Measurements from ENCODE around the gene SUZ12.
A peak's percentile ranks its signal among the peaks of the same experiment; 100 is the strongest.
"Not testable (repeated sequence)": the region's sequence is repeated elsewhere in the genome, so short reads cannot be mapped to it uniquely, and the experiment has no call there.

The SUZ12 gene

GRCh38 chr17:31916491-31917064 lies 20.2 kb upstream of the SUZ12 start:
- no peaks in the 10 kb centered on the region for H3K36me3 ChIP-seq (ENCODE audit: control insufficient read depth in 2 of 2, insufficient read depth in 2 of 2, low read length in 2 of 2)
- peaks cover 0 to 13% of the 10 kb centered on the region in 2 donors for H3K27me3 ChIP-seq (ENCODE audit: control insufficient read depth in 2 of 2, insufficient read depth in 2 of 2, low read length in 2 of 2)
- H3K27ac ChIP-seq (ENCODE audit: low read depth in 2 of 2, low read length in 2 of 2), result no peak overlapping the region
- H3K9me3 ChIP-seq (ENCODE audit: control insufficient read depth in 2 of 2, low read length in 2 of 2), result no peaks in the 10 kb centered on the region
- H3K4me3 ChIP-seq (ENCODE audit: low read length in 2 of 2), result no peak overlapping the region
- H3K4me1 ChIP-seq (ENCODE audit: control insufficient read depth in 2 of 2, insufficient read depth in 2 of 2, low read length in 2 of 2), result no peaks in the 10 kb centered on the region
- no peak overlapping the region for H3K9ac ChIP-seq (ENCODE audit: low read depth in 1 of 2, low read length in 2 of 2)

DNA sequence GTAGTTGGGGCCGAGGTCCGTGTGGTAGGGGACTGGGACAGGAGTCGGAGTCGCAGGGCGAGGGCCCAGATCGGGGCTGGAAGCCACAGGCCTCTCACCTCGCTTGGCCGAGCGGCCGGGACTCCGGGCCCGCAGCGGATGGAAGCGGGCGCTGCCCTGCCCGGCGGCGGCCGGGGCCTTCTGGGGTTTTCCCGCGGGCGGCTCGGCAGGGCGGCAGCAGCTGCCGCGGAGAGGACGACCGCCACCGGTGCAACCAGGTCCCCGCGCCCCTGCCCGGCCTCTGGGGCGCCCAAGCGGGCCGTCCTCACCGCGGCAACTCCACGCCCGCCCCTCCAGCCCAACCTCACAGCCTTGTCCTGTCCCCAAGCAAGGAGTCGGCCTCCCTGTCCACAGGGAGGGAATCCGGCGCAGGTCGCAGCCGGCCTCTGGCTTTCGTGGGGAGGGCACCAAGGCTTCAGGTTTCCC lies 19.7 kb upstream of the SUZ12 start:
- Histone ChIP-seq H3K9ac (ENCODE audit: low read depth in 1 of 2, low read length in 2 of 2) (no peak overlapping the region), H3K27me3 (ENCODE audit: control insufficient read depth in 2 of 2, insufficient read depth in 2 of 2, low read length in 2 of 2) (peaks cover 0 to 11% of the 10 kb centered on the region in 2 donors), H3K4me3 (ENCODE audit: low read length in 2 of 2) (no peak overlapping the region)

GRCh38 chr17:31917721-31918120 lies 19.1 kb upstream of the SUZ12 start:
- H3K27me3 ChIP-seq (ENCODE audit: control insufficient read depth in 2 of 2, insufficient read depth in 2 of 2, low read length in 2 of 2), result peaks cover 0 to 11% of the 10 kb centered on the region in 2 donors
- not testable (repeated sequence) for H3K36me3 ChIP-seq (ENCODE audit: control insufficient read depth in 2 of 2, insufficient read depth in 2 of 2, low read length in 2 of 2); H3K9ac ChIP-seq (ENCODE audit: low read depth in 1 of 2, low read length in 2 of 2); H3K4me3 ChIP-seq (ENCODE audit: low read length in 2 of 2); H3K9me3 ChIP-seq (ENCODE audit: control insufficient read depth in 2 of 2, low read length in 2 of 2); H3K4me1 ChIP-seq (ENCODE audit: control insufficient read depth in 2 of 2, insufficient read depth in 2 of 2, low read length in 2 of 2); H3K27ac ChIP-seq (ENCODE audit: low read depth in 2 of 2, low read length in 2 of 2)

More for the DNA sequence above, 19.7 kb upstream of the SUZ12 start:
- Histone ChIP-seq H3K36me3 (ENCODE audit: control insufficient read depth in 2 of 2, insufficient read depth in 2 of 2, low read length in 2 of 2) (no peaks in the 10 kb centered on the region), H3K27ac (ENCODE audit: low read depth in 2 of 2, low read length in 2 of 2) (no peak overlapping the region), H3K4me1 (ENCODE audit: control insufficient read depth in 2 of 2, insufficient read depth in 2 of 2, low read length in 2 of 2) (no peaks in the 10 kb centered on the region), H3K9me3 (ENCODE audit: control insufficient read depth in 2 of 2, low read length in 2 of 2) (no peaks in the 10 kb centered on the region)

DNA sequence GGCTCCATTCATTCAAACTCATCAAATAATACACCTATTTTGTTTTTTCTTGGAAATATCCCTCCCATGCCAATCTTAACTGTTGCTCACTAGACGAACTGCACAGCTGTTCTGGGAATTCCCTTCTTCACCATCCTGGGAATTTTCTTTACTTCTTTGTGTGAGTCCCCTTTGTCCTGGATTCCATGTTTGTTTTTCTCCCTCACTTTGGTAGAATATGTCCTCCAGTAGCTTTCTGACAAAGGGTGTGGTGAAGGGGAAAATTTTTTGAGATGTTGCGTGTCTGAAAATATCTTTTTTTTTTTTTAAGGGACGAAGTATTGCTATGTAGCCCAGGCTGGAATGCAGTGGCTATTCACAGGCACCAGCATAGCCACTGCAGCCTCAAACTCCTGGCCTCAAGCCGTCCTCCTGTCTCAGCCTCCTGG lies 18.1 kb upstream of the SUZ12 start:
- Histone ChIP-seq H3K27ac (ENCODE audit: low read depth in 2 of 2, low read length in 2 of 2) (no peak overlapping the region), H3K9me3 (ENCODE audit: control insufficient read depth in 2 of 2, low read length in 2 of 2) (no peaks in the 10 kb centered on the region), H3K4me3 (ENCODE audit: low read length in 2 of 2) (no peak overlapping the region), H3K4me1 (ENCODE audit: control insufficient read depth in 2 of 2, insufficient read depth in 2 of 2, low read length in 2 of 2) (no peaks in the 10 kb centered on the region), H3K9ac (ENCODE audit: low read depth in 1 of 2, low read length in 2 of 2) (no peak overlapping the region), H3K36me3 (ENCODE audit: control insufficient read depth in 2 of 2, insufficient read depth in 2 of 2, low read length in 2 of 2) (no peaks in the 10 kb centered on the region), H3K27me3 (ENCODE audit: control insufficient read depth in 2 of 2, insufficient read depth in 2 of 2, low read length in 2 of 2) (peaks cover 0 to 11% of the 10 kb centered on the region in 2 donors)

DNA sequence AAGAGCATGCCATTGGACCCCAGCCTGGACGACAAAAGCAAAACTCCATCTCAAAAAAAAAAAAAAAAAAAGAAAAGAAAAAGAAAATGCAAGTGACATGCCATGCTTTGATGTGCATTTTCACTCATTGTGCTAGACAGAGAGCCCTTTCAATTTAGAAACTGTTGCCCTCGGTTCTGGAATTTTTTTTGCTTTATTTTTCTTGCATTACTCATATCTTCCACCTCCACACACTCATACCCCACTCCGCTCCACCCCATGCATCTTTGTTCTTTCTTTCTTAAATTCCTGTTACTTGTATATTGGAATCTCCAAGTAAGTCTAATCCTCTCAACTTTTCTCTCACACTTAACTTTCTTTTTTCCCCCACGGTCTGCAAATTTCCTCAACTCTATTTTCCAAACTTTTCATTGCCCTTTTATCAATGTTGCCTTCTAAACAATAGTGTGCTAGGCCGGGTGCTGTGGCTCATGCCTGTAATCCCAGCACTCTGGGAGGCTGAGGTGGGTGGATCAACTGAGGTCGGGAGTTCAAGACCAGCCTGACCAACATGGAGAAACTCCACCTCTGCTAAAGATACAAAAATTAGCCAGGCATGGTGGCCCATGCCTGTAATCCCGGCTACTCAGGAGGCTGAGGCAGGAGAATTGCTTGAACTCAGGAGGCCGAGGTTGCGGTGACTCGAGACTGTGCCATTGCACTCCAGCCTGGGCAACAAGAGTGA lies 16.8 kb upstream of the SUZ12 start:
- no peak overlapping the region for H3K27ac ChIP-seq (ENCODE audit: low read depth in 2 of 2, low read length in 2 of 2)
- peaks cover 0 to 11% of the 10 kb centered on the region in 2 donors for H3K27me3 ChIP-seq (ENCODE audit: control insufficient read depth in 2 of 2, insufficient read depth in 2 of 2, low read length in 2 of 2)
- H3K9me3 ChIP-seq (ENCODE audit: control insufficient read depth in 2 of 2, low read length in 2 of 2), result no peaks in the 10 kb centered on the region
- no peak overlapping the region for H3K9ac ChIP-seq (ENCODE audit: low read depth in 1 of 2, low read length in 2 of 2)
- no peak overlapping the region for H3K4me3 ChIP-seq (ENCODE audit: low read length in 2 of 2)
- H3K36me3 ChIP-seq (ENCODE audit: control insufficient read depth in 2 of 2, insufficient read depth in 2 of 2, low read length in 2 of 2), result no peaks in the 10 kb centered on the region
- no peaks in the 10 kb centered on the region for H3K4me1 ChIP-seq (ENCODE audit: control insufficient read depth in 2 of 2, insufficient read depth in 2 of 2, low read length in 2 of 2)

GRCh38 chr17:31926100-31926729 lies 10.6 kb upstream of the SUZ12 start:
- no peak overlapping the region for H3K9ac ChIP-seq (ENCODE audit: low read depth in 1 of 2, low read length in 2 of 2)
- H3K4me1 ChIP-seq (ENCODE audit: control insufficient read depth in 2 of 2, insufficient read depth in 2 of 2, low read length in 2 of 2), result no peaks in the 10 kb centered on the region
- H3K9me3 ChIP-seq (ENCODE audit: control insufficient read depth in 2 of 2, low read length in 2 of 2), result no peaks in the 10 kb centered on the region
- H3K36me3 ChIP-seq (ENCODE audit: control insufficient read depth in 2 of 2, insufficient read depth in 2 of 2, low read length in 2 of 2), result no peaks in the 10 kb centered on the region
- H3K4me3 ChIP-seq (ENCODE audit: low read length in 2 of 2), result no peak overlapping the region
- H3K27me3 ChIP-seq (ENCODE audit: control insufficient read depth in 2 of 2, insufficient read depth in 2 of 2, low read length in 2 of 2), result no peaks in the 10 kb centered on the region
- H3K27ac ChIP-seq (ENCODE audit: low read depth in 2 of 2, low read length in 2 of 2), result no peak overlapping the region

DNA sequence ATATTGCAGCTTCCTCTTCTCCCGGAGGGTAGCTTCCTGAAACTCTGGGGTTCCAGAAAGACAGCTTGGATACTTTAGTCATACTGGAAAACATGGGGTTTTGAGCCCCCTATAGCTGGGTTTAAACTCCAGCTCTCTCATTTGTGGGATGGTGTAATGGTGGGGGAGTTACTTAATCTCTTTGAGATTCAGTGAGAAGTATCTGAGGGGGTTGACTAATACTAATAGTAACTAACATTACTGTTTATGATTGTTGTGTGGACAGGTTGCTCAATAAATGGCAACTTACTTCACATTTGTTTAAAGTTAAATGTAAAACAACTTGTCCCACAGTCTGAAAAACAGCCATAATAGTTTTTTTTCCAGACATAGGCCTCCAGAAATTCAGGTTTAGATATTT lies 5.1 kb upstream of the SUZ12 start:
- H3K27me3 ChIP-seq (ENCODE audit: control insufficient read depth in 2 of 2, insufficient read depth in 2 of 2, low read length in 2 of 2), result no peaks in the 10 kb centered on the region
- H3K4me3 ChIP-seq (ENCODE audit: low read length in 2 of 2), result no peak overlapping the region
- H3K9me3 ChIP-seq (ENCODE audit: control insufficient read depth in 2 of 2, low read length in 2 of 2), result no peaks in the 10 kb centered on the region
- H3K36me3 ChIP-seq (ENCODE audit: control insufficient read depth in 2 of 2, insufficient read depth in 2 of 2, low read length in 2 of 2), result no peaks in the 10 kb centered on the region
- H3K4me1 ChIP-seq (ENCODE audit: control insufficient read depth in 2 of 2, insufficient read depth in 2 of 2, low read length in 2 of 2), result no peaks in the 10 kb centered on the region
- no peak overlapping the region for H3K27ac ChIP-seq (ENCODE audit: low read depth in 2 of 2, low read length in 2 of 2)
- no peak overlapping the region for H3K9ac ChIP-seq (ENCODE audit: low read depth in 1 of 2, low read length in 2 of 2)

DNA sequence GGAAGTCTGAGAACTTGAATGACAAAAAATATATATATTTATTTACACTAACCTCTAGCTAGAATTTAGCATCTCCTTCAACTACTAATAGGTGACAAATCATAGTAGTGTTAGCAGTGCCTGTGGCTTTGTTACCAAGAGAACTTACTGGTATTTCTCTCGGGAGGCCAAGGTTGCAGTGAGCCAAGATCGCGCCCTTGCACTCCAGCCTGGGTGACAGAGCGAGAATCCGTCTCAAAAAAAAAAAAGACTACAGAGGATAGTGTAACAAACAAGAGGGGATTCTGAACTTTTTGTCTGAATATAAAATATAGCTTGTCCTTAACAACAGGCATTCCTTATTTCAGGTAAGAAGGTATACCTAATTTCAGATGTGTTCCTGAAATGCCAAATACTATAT lies 1.3 kb upstream of the SUZ12 start:
- no peak overlapping the region for H3K9ac ChIP-seq (ENCODE audit: low read depth in 1 of 2, low read length in 2 of 2)
- no peaks in the 10 kb centered on the region for H3K27me3 ChIP-seq (ENCODE audit: control insufficient read depth in 2 of 2, insufficient read depth in 2 of 2, low read length in 2 of 2)
- no peak overlapping the region for H3K27ac ChIP-seq (ENCODE audit: low read depth in 2 of 2, low read length in 2 of 2)
- H3K36me3 ChIP-seq (ENCODE audit: control insufficient read depth in 2 of 2, insufficient read depth in 2 of 2, low read length in 2 of 2), result no peaks in the 10 kb centered on the region
- no peak overlapping the region for H3K4me3 ChIP-seq (ENCODE audit: low read length in 2 of 2)
- H3K4me1 ChIP-seq (ENCODE audit: control insufficient read depth in 2 of 2, insufficient read depth in 2 of 2, low read length in 2 of 2), result no peaks in the 10 kb centered on the region
- no peaks in the 10 kb centered on the region for H3K9me3 ChIP-seq (ENCODE audit: control insufficient read depth in 2 of 2, low read length in 2 of 2)

DNA sequence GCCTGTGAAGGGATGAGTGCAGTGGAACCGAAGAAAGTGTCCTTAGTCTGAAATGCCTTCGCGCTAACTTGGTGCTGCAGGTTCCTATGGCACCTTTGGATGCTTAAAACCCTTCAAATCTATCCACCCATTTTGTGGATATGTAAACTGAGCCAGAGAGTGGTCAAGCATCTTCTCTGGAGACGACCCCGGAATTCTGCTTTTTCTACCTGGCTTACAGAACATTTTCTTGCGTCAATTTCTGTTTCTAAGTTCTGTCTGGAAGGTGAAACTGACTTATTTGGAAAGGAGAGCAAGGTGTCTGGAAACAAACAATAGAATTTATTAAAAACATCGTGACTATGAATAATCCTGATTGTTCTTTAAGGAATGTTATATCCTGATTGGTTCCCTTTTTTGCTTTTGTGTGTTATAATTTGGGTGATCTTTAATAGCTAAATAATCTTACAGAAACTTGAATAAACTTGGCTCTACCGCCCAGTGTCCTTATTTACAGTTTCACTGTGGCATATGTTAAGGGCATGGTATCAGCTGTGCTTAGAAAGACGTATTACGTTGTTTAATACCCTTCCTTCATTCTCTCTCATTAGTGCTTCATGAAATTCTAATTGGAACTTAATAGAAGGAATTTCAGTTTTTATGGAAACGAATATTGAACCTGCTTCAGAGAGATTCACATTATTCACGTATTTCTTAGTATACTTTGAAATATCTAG lies 1.3 kb downstream of the SUZ12 start:
- not testable (repeated sequence) for H3K9me3 ChIP-seq (ENCODE audit: control insufficient read depth in 2 of 2, low read length in 2 of 2); H3K27me3 ChIP-seq (ENCODE audit: control insufficient read depth in 2 of 2, insufficient read depth in 2 of 2, low read length in 2 of 2); H3K27ac ChIP-seq (ENCODE audit: low read depth in 2 of 2, low read length in 2 of 2); H3K4me1 ChIP-seq (ENCODE audit: control insufficient read depth in 2 of 2, insufficient read depth in 2 of 2, low read length in 2 of 2); H3K36me3 ChIP-seq (ENCODE audit: control insufficient read depth in 2 of 2, insufficient read depth in 2 of 2, low read length in 2 of 2)
- peak overlapping the region in 1 of 2 donors; percentile 24 for H3K9ac ChIP-seq (ENCODE audit: low read depth in 1 of 2, low read length in 2 of 2)
- peak overlapping the region; percentile 48 to 71 for H3K4me3 ChIP-seq (ENCODE audit: low read length in 2 of 2)

GRCh38 chr17:31941916-31942315 lies 5.1 kb downstream of the SUZ12 start:
- H3K9ac ChIP-seq (ENCODE audit: low read depth in 1 of 2, low read length in 2 of 2); H3K27me3 ChIP-seq (ENCODE audit: control insufficient read depth in 2 of 2, insufficient read depth in 2 of 2, low read length in 2 of 2); H3K36me3 ChIP-seq (ENCODE audit: control insufficient read depth in 2 of 2, insufficient read depth in 2 of 2, low read length in 2 of 2); H3K4me3 ChIP-seq (ENCODE audit: low read length in 2 of 2); H3K27ac ChIP-seq (ENCODE audit: low read depth in 2 of 2, low read length in 2 of 2); H3K9me3 ChIP-seq (ENCODE audit: control insufficient read depth in 2 of 2, low read length in 2 of 2); H3K4me1 ChIP-seq (ENCODE audit: control insufficient read depth in 2 of 2, insufficient read depth in 2 of 2, low read length in 2 of 2): not testable (repeated sequence)
